ENCODE data around the gene BMP15.

GRCh38 chrX:50863471-50863870, 47.1 kb upstream of the BMP15 start:
- TF ChIP-seq CTCF (conservative IDR thresholded peaks at IDR 0.05 in 1 of 2, IDR thresholded peaks at IDR 0.05 in 1 of 2; ENCODE audit: extremely low read depth in 1 of 2, insufficient read depth in 1 of 2, low read depth in 1 of 2, low read length in 2 of 2) = no peak
- TF ChIP-seq EZH2 (IDR thresholded peaks at IDR 0.05; ENCODE audit: borderline replicate concordance, low read length) = no peak

All from mammary epithelial cell (primary cell).